Gastroesophageal sphincter (tissue), 4 donors: ENCODE measurements around the gene FYN. TPM values are rescaled to one million over a fixed set of nuclear protein-coding genes. Genes with fewer than 3 reads are reported as not detected.

ENCODE experiments used
- ATAC-seq: fragments of 150-250 bp; one replicate; pipeline ENCODE4 v1.9.1; 2016; ENCODE audit warnings: mild to moderate bottlenecking, moderate library complexity
- H3K27ac ChIP-seq, 4 donors: fragments of 200-600 bp; sonication (generic) in 3 of 4; 1 replicate in 3 of 4; 2 replicates in 1 of 4; pipeline ENCODE4 v1.5.1; 2016 to 2019
- H3K27me3 ChIP-seq: fragments of 200-600 bp; sonication (generic); one replicate; pipeline ENCODE4 v1.5.1; 2019
- H3K36me3 ChIP-seq, 2 donors: fragments of 200-600 bp; sonication (generic); one replicate each; pipeline ENCODE4 v1.5.1; 2019; ENCODE audit warnings: control low read depth in 1 of 2
- H3K4me1 ChIP-seq, 3 donors: fragments of 200-600 bp; sonication (generic); 1 replicate in 2 of 3; 2 replicates in 1 of 3; pipeline ENCODE4 v1.5.1; 2016 to 2019; ENCODE audit warnings: control low read depth in 2 of 3
- H3K4me3 ChIP-seq, 2 donors: fragments of 200-600 bp; sonication (generic); one replicate each; pipeline ENCODE4 v1.5.1; 2019; ENCODE audit warnings: mild to moderate bottlenecking in 1 of 2, moderate library complexity in 1 of 2
- H3K9me3 ChIP-seq, 3 donors: fragments of 200-600 bp; sonication (generic); one replicate each; pipeline ENCODE4 v1.5.1; 2017 to 2019; ENCODE audit warnings: control low read depth in 2 of 3
- CTCF ChIP-seq, 4 experiments: fragments of 200-600 bp in 2 of 4; fragments of 450-650 bp in 2 of 4; sonication (generic) in 1 of 4; IDR thresholded peaks; one replicate each; pipeline ENCODE4 v1.5.1; 2017 to 2019; ENCODE audit warnings: antibody characterized with exemption in 4 of 4, mild to moderate bottlenecking in 2 of 4, moderate library complexity in 2 of 4
- EP300 ChIP-seq: sonication (generic); formaldehyde crosslinking; IDR thresholded peaks from one replicate; pipeline ENCODE4 v1.6.1; 2017; ENCODE audit warnings: antibody characterized with exemption, mild to moderate bottlenecking
- POLR2A ChIP-seq, 2 donors: fragments of 450-650 bp; IDR thresholded peaks; one replicate each; pipeline ENCODE4 v1.6.1; 2017; ENCODE audit warnings: antibody characterized with exemption in 2 of 2, mild to moderate bottlenecking in 2 of 2, moderate library complexity in 1 of 2
- POLR2AphosphoS5 ChIP-seq: sonication (generic); formaldehyde crosslinking; IDR thresholded peaks from one replicate; pipeline ENCODE4 v1.6.1; 2017; ENCODE audit warnings: antibody characterized with exemption
- WGBS, 2 donors: methylation state at CpG; one replicate each; pipeline ENCODE4 v1.1.5; 2018; ENCODE audit warnings: low coverage in 1 of 2; 5-methylcytosine and 5-hydroxymethylcytosine counted together
- total RNA-seq, 4 donors: library from RNA; depleted of rRNA; stranded (reverse); fragments of >200 nt; gene quantifications; one replicate each; pipeline ENCODE4 v1.1.0, GENCODE V29; 2016

FYN gene
- total RNA-seq, 4 donors from 2014 or later = 58.6 to 101 (median 69.9) TPM

DNA sequence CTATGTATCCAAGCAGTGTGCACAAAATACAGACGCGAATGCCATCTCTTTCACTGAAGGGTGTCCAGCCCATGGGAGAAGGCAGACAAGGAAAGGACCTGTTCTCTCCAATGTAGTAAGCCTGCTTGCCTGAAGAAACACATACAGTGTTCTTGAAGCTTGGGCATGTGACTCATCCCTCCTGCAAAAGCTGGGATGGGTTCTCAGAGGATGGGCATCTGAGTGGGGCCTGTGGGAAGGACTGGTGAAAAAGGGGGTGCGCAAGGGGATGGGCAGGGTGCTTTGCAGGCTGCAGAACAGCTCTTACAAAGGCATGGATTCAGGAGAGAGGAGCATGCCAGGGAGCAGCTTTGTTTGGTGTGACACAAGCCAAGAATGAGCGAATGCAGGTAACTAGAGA lies 128.1 kb downstream of the FYN start:
- Histone ChIP-seq H3K9me3 (no peaks in the 10 kb centered on the region), H3K4me3 (no peak overlapping the region), H3K27me3 (no peaks in the 10 kb centered on the region), H3K36me3 (no peaks in the 10 kb centered on the region), H3K4me1 (peaks cover 0 to 41% (median 5%) of the 10 kb centered on the region in 3 donors), H3K27ac (no peak overlapping the region)
- no peak for TF ChIP-seq POLR2AphosphoS5
- TF ChIP-seq EP300 = no peak
- no peak for TF ChIP-seq CTCF (IDR thresholded peaks at IDR 0.05)
- TF ChIP-seq POLR2A (IDR thresholded peaks at IDR 0.05) = no peak
- WGBS, 2 donors = 71 to 97% methylated on average over 1 to 4 of the region's 4 CpGs
- ATAC-seq = peak; percentile 37

- 47 to 50% methylated on average over 7 of the region's 8 CpGs for WGBS, 2 donors
- H3K27ac ChIP-seq = peak overlapping the region in 2 of 4 donors; percentile 27 to 29
- no peaks in the 10 kb centered on the region for H3K9me3 ChIP-seq
- H3K4me3 ChIP-seq = no peak overlapping the region
- peak; percentile 68 for ATAC-seq
- TF ChIP-seq POLR2A (IDR thresholded peaks at IDR 0.05) (no peak), CTCF (IDR thresholded peaks at IDR 0.05) (no peak), EP300 (no peak), POLR2AphosphoS5 (no peak)
- no peaks in the 10 kb centered on the region for H3K27me3 ChIP-seq
- no peaks in the 10 kb centered on the region for H3K36me3 ChIP-seq
- peaks cover 0 to 41% (median 5%) of the 10 kb centered on the region in 3 donors for H3K4me1 ChIP-seq
These were observed 129.2 kb downstream of the FYN start for GRCh38 chr6:111743862-111744692.

- no peak for TF ChIP-seq CTCF (IDR thresholded peaks at IDR 0.05)
- no peak for TF ChIP-seq POLR2AphosphoS5
- no peak for TF ChIP-seq POLR2A (IDR thresholded peaks at IDR 0.05)
- no peak for TF ChIP-seq EP300
- H3K27ac ChIP-seq = peak overlapping the region in 2 of 4 donors; percentile 27 to 29
- peaks cover 0 to 40% (median 5%) of the 10 kb centered on the region in 3 donors for H3K4me1 ChIP-seq
- H3K36me3 ChIP-seq = no peaks in the 10 kb centered on the region
- ATAC-seq = no peak
- no peak overlapping the region for H3K4me3 ChIP-seq
- 53 to 69% methylated on average over 1 to 5 of the region's 5 CpGs for WGBS, 2 donors
- no peaks in the 10 kb centered on the region for H3K9me3 ChIP-seq
- no peaks in the 10 kb centered on the region for H3K27me3 ChIP-seq
These were observed 129.9 kb downstream of the FYN start for GRCh38 chr6:111743360-111743759.

- Histone ChIP-seq H3K9me3 (no peaks in the 10 kb centered on the region), H3K27me3 (no peaks in the 10 kb centered on the region), H3K27ac (no peak overlapping the region), H3K4me3 (no peak overlapping the region), H3K36me3 (no peaks in the 10 kb centered on the region), H3K4me1 (peaks cover 0 to 39% (median 5%) of the 10 kb centered on the region in 3 donors)
- TF ChIP-seq POLR2AphosphoS5 (no peak), CTCF (IDR thresholded peaks at IDR 0.05) (no peak), POLR2A (IDR thresholded peaks at IDR 0.05) (no peak), EP300 (no peak)
- 88 to 92% methylated on average over 5 of the region's 5 CpGs for WGBS, 2 donors
- no peak for ATAC-seq
These were observed 131.9 kb downstream of the FYN start for GRCh38 chr6:111741177-111741952.
